Small intestine (tissue), 7 donors: ENCODE measurements around the gene ZCCHC14. TPM values are rescaled to one million over a fixed set of nuclear protein-coding genes. Genes with fewer than 3 reads are reported as not detected.

Experiments used
- DNase-seq, 2 donors: peaks; one replicate each; pipeline versions ENCODE4 v3.0.0 to v3.0.0-alpha.2; 2013
- FAIRE-seq: peaks from 2 replicates; lab custom pipeline; 2012; peaks lifted over from hg19 to GRCh38; lab: Jason Lieb, UNC
- H3K27ac ChIP-seq, 3 donors: one replicate each; pipeline ENCODE4 v1.5.1; 2013; ENCODE audit warnings: low read length in 2 of 3, mild to moderate bottlenecking in 2 of 3, control low read depth in 1 of 3, inconsistent platforms in 1 of 3, low read depth in 1 of 3, moderate library complexity in 1 of 3
- H3K27me3 ChIP-seq, 3 donors: one replicate each; pipeline ENCODE4 v1.6.1; 2013; ENCODE audit warnings: low read length in 3 of 3, inconsistent platforms in 1 of 3; ENCODE audit not compliant: control insufficient read depth in 3 of 3, insufficient read depth in 3 of 3
- H3K36me3 ChIP-seq, 3 donors: one replicate each; pipeline ENCODE4 v1.6.1; 2013; ENCODE audit warnings: low read length in 3 of 3, inconsistent platforms in 1 of 3, low read depth in 1 of 3, mild to moderate bottlenecking in 1 of 3, moderate library complexity in 1 of 3; ENCODE audit not compliant: control insufficient read depth in 3 of 3, insufficient read depth in 2 of 3
- H3K4me1 ChIP-seq, 3 donors: one replicate each; pipeline ENCODE4 v1.6.1; 2013; ENCODE audit warnings: low read length in 2 of 3, inconsistent platforms in 1 of 3, low read depth in 1 of 3, mild to moderate bottlenecking in 1 of 3, moderate library complexity in 1 of 3; ENCODE audit not compliant: control insufficient read depth in 3 of 3, insufficient read depth in 2 of 3
- H3K4me3 ChIP-seq, 3 donors: one replicate each; pipeline ENCODE4 v1.5.1; 2013; ENCODE audit warnings: low read length in 3 of 3, control low read depth in 1 of 3, inconsistent platforms in 1 of 3, low read depth in 1 of 3, mild to moderate bottlenecking in 1 of 3, moderate library complexity in 1 of 3
- H3K9me3 ChIP-seq, 2 donors: one replicate each; pipeline ENCODE4 v1.6.1; 2013; ENCODE audit warnings: low read depth in 1 of 2, low read length in 1 of 2; ENCODE audit not compliant: control insufficient read depth in 2 of 2, insufficient read depth in 1 of 2
- WGBS, 3 donors: extraction: QIAGEN DNeasy Blood & Tissue Kit; methylation state at CpG; one replicate each; pipeline ENCODE4 v1.1.7; 2013; 5-methylcytosine and 5-hydroxymethylcytosine counted together
- polyA plus RNA-seq, 4 donors: library from polyadenylated mRNA; stranded (reverse) in 3 of 4; unstranded in 1 of 4; fragments of 200-250 nt in 3 of 4; fragments of 120-200 nt in 1 of 4; gene quantifications; one replicate each; pipeline versions ENCODE4 v1.2.1 to v1.2.3, GENCODE V29; 2013
- donor health status: healthy with polysubstance abuse.
- donor health status: control.
- donor health status: control.
- donor health status: Bipolar disorder and iron deficiency.
- donor health status: healthy.

Gene ZCCHC14
- polyA plus RNA-seq, 4 donors = 9.2 to 42.8 (median 13.1) TPM

- Histone ChIP-seq H3K27me3 (no peaks in the 10 kb centered on the region), H3K4me3 (no peak overlapping the region), H3K9me3 (no peaks in the 10 kb centered on the region), H3K36me3 (peaks cover 0 to 57% (median 1%) of the 10 kb centered on the region in 3 donors), H3K4me1 (peaks cover 0 to 3% (median 0%) of the 10 kb centered on the region in 3 donors), H3K27ac (no peak overlapping the region)
- FAIRE-seq (no peak), DNase-seq (no peak)
- WGBS, 3 donors = 94 to 95% (median 94%) methylated on average over 14 of the region's 14 CpGs
These were observed 55.5 kb downstream of the ZCCHC14 start for GRCh38 chr16:87437327-87437726.

- Histone ChIP-seq H3K4me3 (no peak overlapping the region), H3K27me3 (no peaks in the 10 kb centered on the region), H3K27ac (peak overlapping the region in 1 of 3 donors; percentile 77), H3K4me1 (peaks cover 0 to 3% (median 0%) of the 10 kb centered on the region in 3 donors), H3K9me3 (no peaks in the 10 kb centered on the region), H3K36me3 (peaks cover under 1 to 57% (median 4%) of the 10 kb centered on the region in 3 donors)
- 61 to 89% (median 70%) methylated on average over 29 of the region's 29 CpGs for WGBS, 3 donors
- DNase-seq = no peak
- FAIRE-seq = no peak
These were observed 56.3 kb downstream of the ZCCHC14 start for GRCh38 chr16:87436225-87437172.

GRCh38 chr16:87435372-87436224 lies 57.2 kb downstream of the ZCCHC14 start:
- Histone ChIP-seq H3K4me3 (no peak overlapping the region), H3K27ac (peak overlapping the region in 1 of 3 donors; percentile 77), H3K9me3 (no peaks in the 10 kb centered on the region), H3K4me1 (peaks cover 0 to 3% (median 0%) of the 10 kb centered on the region in 3 donors), H3K36me3 (peaks cover 2 to 60% (median 4%) of the 10 kb centered on the region in 3 donors), H3K27me3 (no peaks in the 10 kb centered on the region)
- FAIRE-seq (no peak), DNase-seq (no peak)
- 59 to 88% (median 74%) methylated on average over 23 of the region's 23 CpGs for WGBS, 3 donors

GRCh38 chr16:87434146-87434667 lies 58.6 kb downstream of the ZCCHC14 start:
- FAIRE-seq (no peak), DNase-seq (no peak)
- Histone ChIP-seq H3K9me3 (no peaks in the 10 kb centered on the region), H3K27me3 (no peaks in the 10 kb centered on the region), H3K27ac (no peak overlapping the region), H3K4me1 (peaks cover 0 to 3% (median 0%) of the 10 kb centered on the region in 3 donors), H3K4me3 (no peak overlapping the region), H3K36me3 (peaks cover 2 to 66% (median 6%) of the 10 kb centered on the region in 3 donors)
- WGBS, 3 donors = 95 to 96% (median 96%) methylated on average over 22 of the region's 22 CpGs

GRCh38 chr16:87432330-87432915 lies 60.4 kb downstream of the ZCCHC14 start:
- Histone ChIP-seq H3K36me3 (peaks cover 2 to 66% (median 7%) of the 10 kb centered on the region in 3 donors), H3K27ac (no peak overlapping the region), H3K27me3 (no peaks in the 10 kb centered on the region), H3K4me1 (no peaks in the 10 kb centered on the region), H3K4me3 (no peak overlapping the region), H3K9me3 (no peaks in the 10 kb centered on the region)
- 90 to 96% (median 91%) methylated on average over 14 to 15 of the region's 15 CpGs for WGBS, 3 donors
- FAIRE-seq = no peak
- DNase-seq = no peak

- Histone ChIP-seq H3K27me3 (no peaks in the 10 kb centered on the region), H3K9me3 (no peaks in the 10 kb centered on the region), H3K4me1 (no peaks in the 10 kb centered on the region), H3K36me3 (peaks cover 2 to 67% (median 7%) of the 10 kb centered on the region in 3 donors), H3K27ac (no peak overlapping the region), H3K4me3 (no peak overlapping the region)
- DNase-seq (no peak), FAIRE-seq (no peak)
- WGBS, 3 donors = 72 to 76% (median 74%) methylated on average over 7 of the region's 7 CpGs
These were observed 60.9 kb downstream of the ZCCHC14 start for GRCh38 chr16:87431926-87432325.

GRCh38 chr16:87426423-87427215 lies 66.2 kb downstream of the ZCCHC14 start:
- Histone ChIP-seq H3K4me3 (no peak overlapping the region), H3K36me3 (peaks cover 9 to 77% (median 14%) of the 10 kb centered on the region in 3 donors), H3K9me3 (no peaks in the 10 kb centered on the region), H3K27ac (no peak overlapping the region), H3K27me3 (no peaks in the 10 kb centered on the region), H3K4me1 (no peaks in the 10 kb centered on the region)
- DNase-seq (no peak), FAIRE-seq (no peak)
- WGBS, 3 donors = 81 to 92% (median 85%) methylated on average over 18 of the region's 18 CpGs
